ENCODE measurements around the gene LINGO3. TPM values are rescaled to one million over a fixed set of nuclear protein-coding genes. Genes with fewer than 3 reads are reported as not detected.

Gene LINGO3
- total RNA-seq, 1 donor from 2014 or later: not detected

Other genes starting within 250 kb of the LINGO3 start
- gene MOB3A, start 211.8 kb downstream of the LINGO3 start, total RNA-seq: 15.6 TPM
- 1.7 TPM for gene IZUMO4, start 211.2 kb downstream of the LINGO3 start, total RNA-seq
- 69.6 TPM for gene AP3D1, start 156.6 kb downstream of the LINGO3 start, total RNA-seq
- gene DOT1L, start 144.2 kb downstream of the LINGO3 start, total RNA-seq: 9.6 TPM
- 59.6 TPM for gene PLEKHJ1, start 71.8 kb downstream of the LINGO3 start, total RNA-seq
- gene SF3A2, start 71.3 kb downstream of the LINGO3 start, total RNA-seq: 30.0 TPM
- 0.24 TPM for gene AMH, start 58.8 kb downstream of the LINGO3 start, total RNA-seq
- 0.35 TPM for gene JSRP1, start 51.7 kb downstream of the LINGO3 start, total RNA-seq
- 0.70 TPM for gene PEAK3, start 26.0 kb downstream of the LINGO3 start, total RNA-seq
- 37.3 TPM for gene LSM7, start 20.4 kb upstream of the LINGO3 start, total RNA-seq
- gene SPPL2B, start 20.5 kb upstream of the LINGO3 start, total RNA-seq: 23.9 TPM
- gene TMPRSS9, start 52.1 kb upstream of the LINGO3 start, total RNA-seq: not detected
- 96.6 TPM for gene TIMM13, start 119.4 kb upstream of the LINGO3 start, total RNA-seq
- gene LMNB2, start 148.8 kb upstream of the LINGO3 start, total RNA-seq: 13.9 TPM
- gene GADD45B, start 168.0 kb upstream of the LINGO3 start, total RNA-seq: 42.1 TPM